Measurements from ENCODE around the gene ICAM5.

GRCh38 chr19:10295305-10295846 is 5.6 kb downstream of the ICAM5 start:
- TF ChIP-seq GATA2 (IDR thresholded peaks at IDR 0.05; ENCODE audit: low read depth, low read length) (no peak), GATA3 (IDR thresholded peaks at IDR 0.05; ENCODE audit: low read depth, low read length) (no peak)
